Endothelial cell of umbilical vein (primary cell): Measurements from ENCODE around the gene SNED1.

ENCODE experiments used
- CTCF ChIP-seq, 2 donors: IDR thresholded peaks; 1 replicate in 1 of 2; 2 replicates in 1 of 2; pipeline ENCODE4 v1.5.1; 2011; ENCODE audit warnings: low read length in 2 of 2, mild to moderate bottlenecking in 2 of 2, moderate library complexity in 2 of 2, control low read depth in 1 of 2, inconsistent platforms in 1 of 2, low read depth in 1 of 2; ENCODE audit not compliant: insufficient read depth in 1 of 2; ENCODE audit errors: extremely low read depth in 1 of 2
- EZH2 ChIP-seq: IDR thresholded peaks from 2 replicates; pipeline ENCODE4 v1.6.1; 2012; ENCODE audit warnings: borderline replicate concordance, low read depth, mild to moderate bottlenecking, moderate library complexity, low read length, inconsistent platforms; ENCODE audit not compliant: severe bottlenecking
- JUN ChIP-seq: IDR thresholded peaks from 2 replicates; pipeline ENCODE4 v1.6.1; 2011; ENCODE audit warnings: borderline replicate concordance, low read depth; ENCODE audit not compliant: insufficient read length, insufficient read depth
- POLR2A ChIP-seq: IDR thresholded peaks from 2 replicates; pipeline ENCODE4 v1.6.1; 2012; ENCODE audit warnings: low read depth, mild to moderate bottlenecking, control low read depth, low read length
- POLR2AphosphoS5 ChIP-seq: IDR thresholded peaks from 2 replicates; pipeline ENCODE4 v1.6.1; 2012; ENCODE audit warnings: low read depth, mild to moderate bottlenecking, control low read depth, low read length, moderate library complexity; ENCODE audit not compliant: insufficient read depth

GRCh38 chr2:241034490-241035141, 36.2 kb downstream of the SNED1 start:
- TF ChIP-seq CTCF (IDR thresholded peaks at IDR 0.05; ENCODE audit: extremely low read depth in 1 of 2, insufficient read depth in 1 of 2, low read depth in 1 of 2, low read length in 2 of 2) (no peak), EZH2 (no peak), POLR2A (no peak), POLR2AphosphoS5 (no peak), JUN (no peak)
